HEK293 (cell line): ENCODE results near the gene GTF2F2.

Source experiments
- FEZF1 ChIP-seq: fragments of 450-650 bp; formaldehyde crosslinking; IDR thresholded peaks from 2 replicates; pipeline ENCODE4 v1.5.1; 2016; ENCODE audit warnings: missing biosample characterization, missing genetic modification characterization
- GLI4 ChIP-seq: fragments of 450-650 bp; formaldehyde crosslinking; IDR thresholded peaks from 2 replicates; pipeline ENCODE4 v1.5.1; 2016; ENCODE audit warnings: missing biosample characterization, missing genetic modification characterization
- KLF1 ChIP-seq: fragments of 450-650 bp; formaldehyde crosslinking; IDR thresholded peaks from 2 replicates; pipeline ENCODE4 v1.5.1; 2016; ENCODE audit warnings: missing biosample characterization, missing genetic modification characterization
- KLF9 ChIP-seq: fragments of 450-650 bp; formaldehyde crosslinking; IDR thresholded peaks from 2 replicates; pipeline ENCODE4 v1.5.1; 2016; ENCODE audit warnings: missing biosample characterization, missing genetic modification characterization, low read depth
- OVOL3 ChIP-seq: fragments of 450-650 bp; formaldehyde crosslinking; IDR thresholded peaks from 2 replicates; pipeline ENCODE4 v1.5.1; 2016; ENCODE audit warnings: missing biosample characterization, missing genetic modification characterization
- PRDM1 ChIP-seq: fragments of 450-650 bp; formaldehyde crosslinking; IDR thresholded peaks from 2 replicates; pipeline ENCODE4; 2016; ENCODE audit warnings: missing biosample characterization, missing genetic modification characterization
- SCRT1 ChIP-seq: fragments of 450-650 bp; formaldehyde crosslinking; IDR thresholded peaks from 2 replicates; pipeline ENCODE4 v1.5.1; 2016; ENCODE audit warnings: missing biosample characterization, missing genetic modification characterization, borderline replicate concordance
- SCRT2 ChIP-seq: fragments of 450-650 bp; formaldehyde crosslinking; IDR thresholded peaks from 2 replicates; pipeline ENCODE4 v1.5.1; 2016; ENCODE audit warnings: missing biosample characterization, missing genetic modification characterization
- SP3 ChIP-seq: fragments of 450-650 bp; formaldehyde crosslinking; IDR thresholded peaks from 2 replicates; pipeline ENCODE4 v1.5.1; 2016; ENCODE audit warnings: missing biosample characterization, missing genetic modification characterization
- YY1 ChIP-seq: fragments of 450-650 bp; formaldehyde crosslinking; IDR thresholded peaks from 2 replicates; pipeline ENCODE4 v1.5.1; 2018; ENCODE audit warnings: missing biosample characterization, missing genetic modification characterization
- ZFP37 ChIP-seq: fragments of 450-650 bp; formaldehyde crosslinking; IDR thresholded peaks from 2 replicates; pipeline ENCODE4 v1.5.1; 2016; ENCODE audit warnings: missing biosample characterization, missing genetic modification characterization
- ZNF133 ChIP-seq: fragments of 450-650 bp; formaldehyde crosslinking; IDR thresholded peaks from 2 replicates; pipeline ENCODE4 v1.5.1; 2016; ENCODE audit warnings: missing biosample characterization, missing genetic modification characterization
- ZNF184 ChIP-seq: fragments of 450-650 bp; IDR thresholded peaks from 2 replicates; pipeline ENCODE4 v1.5.1; 2018; ENCODE audit warnings: missing biosample characterization, mild to moderate bottlenecking, missing genetic modification characterization
- ZNF274 ChIP-seq, 2 experiments: fragments of 200-500 bp in 1 of 2; fragments of 450-650 bp in 1 of 2; sonication (Bioruptor generic) in 1 of 2; formaldehyde crosslinking in 1 of 2; IDR thresholded peaks; 2 replicates each; pipeline versions ENCODE4 v1.5.1 to v1.6.1; 2014 to 2016; ENCODE audit warnings: borderline replicate concordance in 1 of 2, inconsistent platforms in 1 of 2, low read length in 1 of 2, missing biosample characterization in 1 of 2, missing genetic modification characterization in 1 of 2
- ZNF335 ChIP-seq: fragments of 450-650 bp; formaldehyde crosslinking; conservative IDR thresholded peaks from 2 replicates; pipeline ENCODE4 v1.5.1; 2016; ENCODE audit warnings: missing biosample characterization, missing genetic modification characterization
- ZNF366 ChIP-seq: fragments of 450-650 bp; formaldehyde crosslinking; conservative IDR thresholded peaks from 2 replicates; pipeline ENCODE4 v1.5.1; 2016; ENCODE audit warnings: missing biosample characterization, missing genetic modification characterization
- ZNF404 ChIP-seq: fragments of 450-650 bp; formaldehyde crosslinking; IDR thresholded peaks from 2 replicates; pipeline ENCODE4 v1.5.1; 2017; ENCODE audit warnings: missing biosample characterization, missing genetic modification characterization
- ZNF423 ChIP-seq: fragments of 450-650 bp; formaldehyde crosslinking; IDR thresholded peaks from 2 replicates; pipeline ENCODE4 v1.5.1; 2016; ENCODE audit warnings: missing biosample characterization, missing genetic modification characterization
- ZNF426 ChIP-seq: fragments of 450-650 bp; formaldehyde crosslinking; IDR thresholded peaks from 2 replicates; pipeline ENCODE4 v1.5.1; 2017; ENCODE audit warnings: missing biosample characterization, missing genetic modification characterization, mild to moderate bottlenecking, inconsistent platforms, moderate library complexity
- ZNF514 ChIP-seq: fragments of 450-650 bp; formaldehyde crosslinking; IDR thresholded peaks from 2 replicates; pipeline ENCODE4 v1.5.1; 2016; ENCODE audit warnings: missing biosample characterization, missing genetic modification characterization
- ZNF530 ChIP-seq: fragments of 450-650 bp; formaldehyde crosslinking; IDR thresholded peaks from 2 replicates; pipeline ENCODE4 v1.5.1; 2016; ENCODE audit warnings: low read depth, missing biosample characterization, missing genetic modification characterization
- ZNF621 ChIP-seq: fragments of 450-650 bp; formaldehyde crosslinking; IDR thresholded peaks from 2 replicates; pipeline ENCODE4 v1.5.1; 2017; ENCODE audit warnings: missing biosample characterization, missing genetic modification characterization
- ZNF830 ChIP-seq: fragments of 450-650 bp; IDR thresholded peaks from 2 replicates; pipeline ENCODE4 v1.5.0; 2018; ENCODE audit warnings: missing biosample characterization, missing genetic modification characterization, low read depth, mild to moderate bottlenecking, moderate library complexity
- ZSCAN16 ChIP-seq: fragments of 450-650 bp; formaldehyde crosslinking; IDR thresholded peaks from 2 replicates; pipeline ENCODE4 v1.5.1; 2016; ENCODE audit warnings: missing biosample characterization, missing genetic modification characterization
- TF ChIP-seq, protein P1 (sequence below): fragments of 450-650 bp; formaldehyde crosslinking; conservative IDR thresholded peaks from 2 replicates; pipeline ENCODE4 v1.5.1; 2016; ENCODE audit warnings: low read depth, missing biosample characterization, missing genetic modification characterization
- TF ChIP-seq, protein P2 (sequence below): fragments of 450-650 bp; formaldehyde crosslinking; IDR thresholded peaks from 2 replicates; pipeline ENCODE4 v1.5.1; 2016; ENCODE audit warnings: missing biosample characterization, missing genetic modification characterization
- TF ChIP-seq, protein P3 (sequence below): fragments of 450-650 bp; formaldehyde crosslinking; IDR thresholded peaks from 2 replicates; pipeline ENCODE4 v1.5.1; 2017; ENCODE audit warnings: missing biosample characterization, missing genetic modification characterization
- TF ChIP-seq, protein P4 (sequence below): fragments of 450-650 bp; formaldehyde crosslinking; IDR thresholded peaks from 2 replicates; pipeline ENCODE4 v1.5.1; 2016; ENCODE audit warnings: missing biosample characterization, missing genetic modification characterization

Gene GTF2F2

DNA sequence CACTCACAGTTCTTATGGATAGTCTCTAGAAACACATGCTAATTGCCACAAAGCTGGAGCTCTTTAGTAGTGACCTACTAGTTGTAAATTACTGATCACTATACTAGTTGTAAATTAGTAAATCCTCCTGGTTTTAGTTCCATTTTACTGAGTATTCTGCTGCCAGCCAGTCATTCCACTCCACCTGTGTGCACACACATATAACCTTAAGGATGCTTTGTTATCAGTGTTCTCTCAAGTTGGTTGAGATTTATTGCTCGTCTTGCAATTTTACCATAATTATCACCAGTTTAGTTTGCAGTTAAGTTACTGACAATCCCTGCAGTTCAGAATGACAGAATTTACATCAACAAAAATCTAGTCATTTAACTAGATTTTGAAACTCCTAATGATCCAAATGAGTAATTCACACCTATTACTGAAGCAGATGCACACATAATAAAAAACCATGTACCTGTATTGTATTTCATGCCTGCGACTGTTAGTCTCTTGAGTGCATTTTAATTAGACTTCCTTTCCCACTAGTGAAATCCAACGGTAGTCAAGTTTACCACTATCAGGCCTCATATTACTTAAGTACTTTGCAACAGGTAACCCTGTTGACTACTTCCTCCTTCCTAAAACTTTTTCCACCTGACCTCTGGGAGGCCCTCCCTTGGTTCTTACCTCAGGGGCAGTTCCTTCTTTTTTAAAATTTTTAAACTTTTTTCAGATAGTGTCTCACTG is 213.1 kb downstream of the GTF2F2 start (continued):
- TF ChIP-seq ZNF274 (IDR thresholded peaks at IDR 0.05; ENCODE audit: low read length) (no peak), ZNF274 (tag by site-specific recombination; IDR thresholded peaks at IDR 0.05; ENCODE audit: borderline replicate concordance) (no peak), ZNF530 (tag by site-specific recombination) (no peak), KLF1 (no peak), ZNF184 (tag by site-specific recombination) (no peak), ZNF335 (tag by site-specific recombination) (no peak), FEZF1 (peak; percentile 31; the same call in 1 of the 2 replicates), SCRT2 (tag by site-specific recombination) (peak; percentile 95), SCRT1 (tag by site-specific recombination) (peak; percentile 84; the same call in 1 of the 2 replicates), ZNF133 (tag by site-specific recombination) (no peak), ZNF514 (tag by site-specific recombination) (no peak), GLI4 (tag by site-specific recombination) (no peak), ZNF426 (tag by site-specific recombination) (no peak), YY1 (no peak), ZNF404 (tag by site-specific recombination) (no peak), PRDM1 (no peak), SP3 (no peak), ZNF366 (peak; percentile 65), OVOL3 (tag by site-specific recombination) (no peak), ZNF830 (tag by site-specific recombination) (no peak), ZNF423 (tag by site-specific recombination) (no peak), KLF9 (tag by site-specific recombination) (no peak), ZFP37 (tag by site-specific recombination) (no peak), ZNF621 (tag by site-specific recombination) (no peak), ZSCAN16 (tag by site-specific recombination) (no peak)
- TF ChIP-seq, protein P1, sequence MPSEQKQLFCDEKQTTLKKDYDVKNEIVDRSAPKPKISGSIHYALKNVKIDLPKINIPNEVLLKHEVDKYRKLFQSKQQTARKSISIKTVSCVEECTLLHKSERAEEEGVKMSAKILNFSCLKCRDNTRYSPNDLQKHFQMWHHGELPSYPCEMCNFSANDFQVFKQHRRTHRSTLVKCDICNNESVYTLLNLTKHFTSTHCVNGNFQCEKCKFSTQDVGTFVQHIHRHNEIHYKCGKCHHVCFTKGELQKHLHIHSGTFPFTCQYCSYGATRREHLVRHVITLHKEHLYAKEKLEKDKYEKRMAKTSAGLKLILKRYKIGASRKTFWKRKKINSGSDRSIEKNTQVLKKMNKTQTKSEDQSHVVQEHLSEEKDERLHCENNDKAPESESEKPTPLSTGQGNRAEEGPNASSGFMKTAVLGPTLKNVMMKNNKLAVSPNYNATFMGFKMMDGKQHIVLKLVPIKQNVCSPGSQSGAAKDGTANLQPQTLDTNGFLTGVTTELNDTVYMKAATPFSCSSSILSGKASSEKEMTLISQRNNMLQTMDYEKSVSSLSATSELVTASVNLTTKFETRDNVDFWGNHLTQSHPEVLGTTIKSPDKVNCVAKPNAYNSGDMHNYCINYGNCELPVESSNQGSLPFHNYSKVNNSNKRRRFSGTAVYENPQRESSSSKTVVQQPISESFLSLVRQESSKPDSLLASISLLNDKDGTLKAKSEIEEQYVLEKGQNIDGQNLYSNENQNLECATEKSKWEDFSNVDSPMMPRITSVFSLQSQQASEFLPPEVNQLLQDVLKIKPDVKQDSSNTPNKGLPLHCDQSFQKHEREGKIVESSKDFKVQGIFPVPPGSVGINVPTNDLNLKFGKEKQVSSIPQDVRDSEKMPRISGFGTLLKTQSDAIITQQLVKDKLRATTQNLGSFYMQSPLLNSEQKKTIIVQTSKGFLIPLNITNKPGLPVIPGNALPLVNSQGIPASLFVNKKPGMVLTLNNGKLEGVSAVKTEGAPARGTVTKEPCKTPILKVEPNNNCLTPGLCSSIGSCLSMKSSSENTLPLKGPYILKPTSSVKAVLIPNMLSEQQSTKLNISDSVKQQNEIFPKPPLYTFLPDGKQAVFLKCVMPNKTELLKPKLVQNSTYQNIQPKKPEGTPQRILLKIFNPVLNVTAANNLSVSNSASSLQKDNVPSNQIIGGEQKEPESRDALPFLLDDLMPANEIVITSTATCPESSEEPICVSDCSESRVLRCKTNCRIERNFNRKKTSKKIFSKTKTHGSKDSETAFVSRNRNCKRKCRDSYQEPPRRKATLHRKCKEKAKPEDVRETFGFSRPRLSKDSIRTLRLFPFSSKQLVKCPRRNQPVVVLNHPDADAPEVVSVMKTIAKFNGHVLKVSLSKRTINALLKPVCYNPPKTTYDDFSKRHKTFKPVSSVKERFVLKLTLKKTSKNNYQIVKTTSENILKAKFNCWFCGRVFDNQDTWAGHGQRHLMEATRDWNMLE, result no peak
- TF ChIP-seq, protein P2, sequence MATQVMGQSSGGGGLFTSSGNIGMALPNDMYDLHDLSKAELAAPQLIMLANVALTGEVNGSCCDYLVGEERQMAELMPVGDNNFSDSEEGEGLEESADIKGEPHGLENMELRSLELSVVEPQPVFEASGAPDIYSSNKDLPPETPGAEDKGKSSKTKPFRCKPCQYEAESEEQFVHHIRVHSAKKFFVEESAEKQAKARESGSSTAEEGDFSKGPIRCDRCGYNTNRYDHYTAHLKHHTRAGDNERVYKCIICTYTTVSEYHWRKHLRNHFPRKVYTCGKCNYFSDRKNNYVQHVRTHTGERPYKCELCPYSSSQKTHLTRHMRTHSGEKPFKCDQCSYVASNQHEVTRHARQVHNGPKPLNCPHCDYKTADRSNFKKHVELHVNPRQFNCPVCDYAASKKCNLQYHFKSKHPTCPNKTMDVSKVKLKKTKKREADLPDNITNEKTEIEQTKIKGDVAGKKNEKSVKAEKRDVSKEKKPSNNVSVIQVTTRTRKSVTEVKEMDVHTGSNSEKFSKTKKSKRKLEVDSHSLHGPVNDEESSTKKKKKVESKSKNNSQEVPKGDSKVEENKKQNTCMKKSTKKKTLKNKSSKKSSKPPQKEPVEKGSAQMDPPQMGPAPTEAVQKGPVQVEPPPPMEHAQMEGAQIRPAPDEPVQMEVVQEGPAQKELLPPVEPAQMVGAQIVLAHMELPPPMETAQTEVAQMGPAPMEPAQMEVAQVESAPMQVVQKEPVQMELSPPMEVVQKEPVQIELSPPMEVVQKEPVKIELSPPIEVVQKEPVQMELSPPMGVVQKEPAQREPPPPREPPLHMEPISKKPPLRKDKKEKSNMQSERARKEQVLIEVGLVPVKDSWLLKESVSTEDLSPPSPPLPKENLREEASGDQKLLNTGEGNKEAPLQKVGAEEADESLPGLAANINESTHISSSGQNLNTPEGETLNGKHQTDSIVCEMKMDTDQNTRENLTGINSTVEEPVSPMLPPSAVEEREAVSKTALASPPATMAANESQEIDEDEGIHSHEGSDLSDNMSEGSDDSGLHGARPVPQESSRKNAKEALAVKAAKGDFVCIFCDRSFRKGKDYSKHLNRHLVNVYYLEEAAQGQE (tag by site-specific recombination), result no peak
- TF ChIP-seq, protein P3, sequence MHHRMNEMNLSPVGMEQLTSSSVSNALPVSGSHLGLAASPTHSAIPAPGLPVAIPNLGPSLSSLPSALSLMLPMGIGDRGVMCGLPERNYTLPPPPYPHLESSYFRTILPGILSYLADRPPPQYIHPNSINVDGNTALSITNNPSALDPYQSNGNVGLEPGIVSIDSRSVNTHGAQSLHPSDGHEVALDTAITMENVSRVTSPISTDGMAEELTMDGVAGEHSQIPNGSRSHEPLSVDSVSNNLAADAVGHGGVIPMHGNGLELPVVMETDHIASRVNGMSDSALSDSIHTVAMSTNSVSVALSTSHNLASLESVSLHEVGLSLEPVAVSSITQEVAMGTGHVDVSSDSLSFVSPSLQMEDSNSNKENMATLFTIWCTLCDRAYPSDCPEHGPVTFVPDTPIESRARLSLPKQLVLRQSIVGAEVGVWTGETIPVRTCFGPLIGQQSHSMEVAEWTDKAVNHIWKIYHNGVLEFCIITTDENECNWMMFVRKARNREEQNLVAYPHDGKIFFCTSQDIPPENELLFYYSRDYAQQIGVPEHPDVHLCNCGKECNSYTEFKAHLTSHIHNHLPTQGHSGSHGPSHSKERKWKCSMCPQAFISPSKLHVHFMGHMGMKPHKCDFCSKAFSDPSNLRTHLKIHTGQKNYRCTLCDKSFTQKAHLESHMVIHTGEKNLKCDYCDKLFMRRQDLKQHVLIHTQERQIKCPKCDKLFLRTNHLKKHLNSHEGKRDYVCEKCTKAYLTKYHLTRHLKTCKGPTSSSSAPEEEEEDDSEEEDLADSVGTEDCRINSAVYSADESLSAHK (tag by site-specific recombination), result no peak
- TF ChIP-seq, protein P4, sequence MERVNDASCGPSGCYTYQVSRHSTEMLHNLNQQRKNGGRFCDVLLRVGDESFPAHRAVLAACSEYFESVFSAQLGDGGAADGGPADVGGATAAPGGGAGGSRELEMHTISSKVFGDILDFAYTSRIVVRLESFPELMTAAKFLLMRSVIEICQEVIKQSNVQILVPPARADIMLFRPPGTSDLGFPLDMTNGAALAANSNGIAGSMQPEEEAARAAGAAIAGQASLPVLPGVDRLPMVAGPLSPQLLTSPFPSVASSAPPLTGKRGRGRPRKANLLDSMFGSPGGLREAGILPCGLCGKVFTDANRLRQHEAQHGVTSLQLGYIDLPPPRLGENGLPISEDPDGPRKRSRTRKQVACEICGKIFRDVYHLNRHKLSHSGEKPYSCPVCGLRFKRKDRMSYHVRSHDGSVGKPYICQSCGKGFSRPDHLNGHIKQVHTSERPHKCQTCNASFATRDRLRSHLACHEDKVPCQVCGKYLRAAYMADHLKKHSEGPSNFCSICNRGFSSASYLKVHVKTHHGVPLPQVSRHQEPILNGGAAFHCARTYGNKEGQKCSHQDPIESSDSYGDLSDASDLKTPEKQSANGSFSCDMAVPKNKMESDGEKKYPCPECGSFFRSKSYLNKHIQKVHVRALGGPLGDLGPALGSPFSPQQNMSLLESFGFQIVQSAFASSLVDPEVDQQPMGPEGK (tag by site-specific recombination), result no peak
